ENCODE measurements around the gene SRC. TPM values are rescaled to one million over a fixed set of nuclear protein-coding genes. Genes with fewer than 3 reads are reported as not detected.
A peak's percentile ranks its signal among the peaks of the same experiment; 100 is the strongest.

The SRC gene
- total RNA-seq, 4 donors from 2014 or later = 27.5 to 52.2 (median 42.3) TPM

GRCh38 chr20:37323985-37324384, 22.0 kb upstream of the SRC start:
- WGBS = 43% methylated on average over 2 of the region's 2 CpGs
- no peak for DNase-seq (ENCODE audit: extremely low spot score)
- no peaks in the 10 kb centered on the region for H3K36me3 ChIP-seq
- intact Hi-C loops (cut with DNase I) = no loop called here
- no peaks in the 10 kb centered on the region for H3K9me3 ChIP-seq
- peak in 1 of 2 donors; percentile 36 for TF ChIP-seq POLR2AphosphoS5 (IDR thresholded peaks at IDR 0.05)
- TF ChIP-seq POLR2A (IDR thresholded peaks at IDR 0.05; ENCODE audit: low read depth) = no peak
- H3K4me1 ChIP-seq = peaks cover 0 to 30% (median 30%) of the 10 kb centered on the region in 4 donors
- peak overlapping the region in 1 of 4 donors; percentile 4 for H3K27ac ChIP-seq (replicated peaks in 1 of 4)
- H3K4me3 ChIP-seq = no peak overlapping the region
- H3K27me3 ChIP-seq = no peaks in the 10 kb centered on the region

GRCh38 chr20:37325206-37325605, 20.7 kb upstream of the SRC start:
- H3K36me3 ChIP-seq = no peaks in the 10 kb centered on the region

GRCh38 chr20:37326666-37327065, 19.3 kb upstream of the SRC start:
- TF ChIP-seq POLR2A (IDR thresholded peaks at IDR 0.05; ENCODE audit: low read depth) = no peak
- TF ChIP-seq POLR2AphosphoS5 (IDR thresholded peaks at IDR 0.05) = no peak
- TF ChIP-seq EP300 (IDR thresholded peaks at IDR 0.05) = no peak
- TF ChIP-seq CTCF (IDR thresholded peaks at IDR 0.05) = no peak
- no peaks in the 10 kb centered on the region for H3K9me3 ChIP-seq
- intact Hi-C loops (cut with DNase I) = no loop called here
- peaks cover 0 to 34% (median 33%) of the 10 kb centered on the region in 4 donors for H3K4me1 ChIP-seq
- H3K36me3 ChIP-seq = no peaks in the 10 kb centered on the region
- H3K27me3 ChIP-seq = no peaks in the 10 kb centered on the region
- peak overlapping the region in 3 of 4 donors; percentile 71 to 82 (median 77) for H3K27ac ChIP-seq (replicated peaks in 1 of 4)
- DNase-seq (ENCODE audit: extremely low spot score) = no peak
- no peak overlapping the region for H3K4me3 ChIP-seq
- 75% methylated on average over 2 of the region's 2 CpGs for WGBS

More at GRCh38 chr20:37325206-37325605, 20.7 kb upstream of the SRC start:
- TF ChIP-seq EP300 (IDR thresholded peaks at IDR 0.05) (no peak), CTCF (IDR thresholded peaks at IDR 0.05) (no peak), POLR2AphosphoS5 (IDR thresholded peaks at IDR 0.05) (no peak), POLR2A (IDR thresholded peaks at IDR 0.05; ENCODE audit: low read depth) (no peak)
- H3K4me1 ChIP-seq = peaks cover 0 to 30% (median 30%) of the 10 kb centered on the region in 4 donors
- intact Hi-C loops (cut with DNase I) = no loop called here
- H3K9me3 ChIP-seq = no peaks in the 10 kb centered on the region
- WGBS = 83% methylated on average over 7 of the region's 7 CpGs
- no peak for DNase-seq (ENCODE audit: extremely low spot score)
- no peaks in the 10 kb centered on the region for H3K27me3 ChIP-seq
- H3K4me3 ChIP-seq = no peak overlapping the region
- no peak overlapping the region for H3K27ac ChIP-seq (replicated peaks in 1 of 4)

- no peaks in the 10 kb centered on the region for H3K9me3 ChIP-seq
- no peak for DNase-seq (ENCODE audit: extremely low spot score)
- no peaks in the 10 kb centered on the region for H3K27me3 ChIP-seq
- peaks cover 6 to 43% (median 42%) of the 10 kb centered on the region in 4 donors for H3K4me1 ChIP-seq
- no peaks in the 10 kb centered on the region for H3K36me3 ChIP-seq
- WGBS = 44% methylated on average over 13 of the region's 13 CpGs
- no peak for TF ChIP-seq EP300 (IDR thresholded peaks at IDR 0.05)
- no peak for TF ChIP-seq POLR2A (IDR thresholded peaks at IDR 0.05; ENCODE audit: low read depth)
- TF ChIP-seq POLR2AphosphoS5 (IDR thresholded peaks at IDR 0.05) = peak; percentile 67 to 76
- peak overlapping the region; percentile 71 to 82 (median 76) for H3K27ac ChIP-seq (replicated peaks in 1 of 4)
- no peak overlapping the region for H3K4me3 ChIP-seq
- intact Hi-C loops (cut with DNase I) = no loop called here
These were observed 18.2 kb upstream of the SRC start for GRCh38 chr20:37327748-37328147.

GRCh38 chr20:37328149-37328945, 17.6 kb upstream of the SRC start:
- H3K4me3 ChIP-seq = no peak overlapping the region
- intact Hi-C loops (cut with DNase I) = no loop called here
- H3K4me1 ChIP-seq = peaks cover 6 to 43% (median 42%) of the 10 kb centered on the region in 4 donors
- no peaks in the 10 kb centered on the region for H3K27me3 ChIP-seq
- no peaks in the 10 kb centered on the region for H3K36me3 ChIP-seq
- H3K9me3 ChIP-seq = no peaks in the 10 kb centered on the region
- DNase-seq (ENCODE audit: extremely low spot score) = no peak
- no peak for TF ChIP-seq POLR2AphosphoS5 (IDR thresholded peaks at IDR 0.05)
- TF ChIP-seq EP300 (IDR thresholded peaks at IDR 0.05) = no peak
- no peak for TF ChIP-seq POLR2A (IDR thresholded peaks at IDR 0.05; ENCODE audit: low read depth)
- TF ChIP-seq CTCF (IDR thresholded peaks at IDR 0.05) = no peak
- WGBS = 90% methylated on average over 14 of the region's 14 CpGs
- peak overlapping the region; percentile 71 to 82 (median 76) for H3K27ac ChIP-seq (replicated peaks in 1 of 4)

Measured in esophagus muscularis mucosa (tissue), 4 donors.